ELF-1 (cell line): ENCODE measurements around the gene KBTBD13.
"Not testable (repeated sequence)": the region's sequence is repeated elsewhere in the genome, so short reads cannot be mapped to it uniquely, and the experiment has no call there.

Experiments
- DNase-seq: peaks from one replicate; pipeline ENCODE4 v3.0.0-alpha.2; 2016; ENCODE audit warnings: low read depth, low spot score

KBTBD13 gene

DNA sequence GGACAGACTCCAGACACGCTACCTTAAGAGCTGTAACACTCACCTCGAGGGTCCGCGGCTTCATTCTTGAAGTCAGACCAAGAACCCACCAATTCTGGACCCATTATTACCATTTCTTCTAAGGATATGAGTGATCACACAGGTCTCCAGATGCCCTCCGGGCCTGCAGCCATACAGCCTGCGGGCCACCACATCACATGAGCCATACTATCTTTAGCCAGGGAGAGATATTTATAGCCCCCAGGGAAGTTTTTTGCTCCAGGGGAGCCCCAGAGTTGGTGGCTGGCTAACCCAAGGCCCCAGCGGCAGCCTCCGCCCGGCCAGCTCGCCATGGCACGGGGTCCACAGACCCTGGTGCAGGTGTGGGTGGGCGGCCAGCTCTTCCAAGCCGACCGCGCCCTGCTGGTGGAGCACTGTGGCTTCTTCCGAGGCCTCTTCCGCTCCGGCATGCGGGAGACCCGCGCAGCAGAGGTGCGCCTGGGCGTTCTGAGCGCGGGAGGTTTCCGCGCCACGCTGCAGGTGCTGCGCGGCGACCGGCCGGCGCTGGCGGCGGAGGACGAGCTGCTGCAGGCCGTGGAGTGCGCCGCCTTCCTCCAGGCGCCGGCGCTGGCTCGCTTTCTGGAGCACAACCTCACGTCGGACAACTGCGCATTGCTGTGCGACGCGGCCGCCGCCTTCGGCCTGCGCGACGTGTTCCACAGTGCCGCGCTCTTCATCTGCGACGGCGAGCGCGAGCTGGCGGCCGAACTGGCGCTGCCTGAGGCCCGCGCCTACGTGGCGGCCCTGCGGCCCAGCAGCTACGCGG, at the start of gene KBTBD13:
TSS of gene KBTBD13 (plus strand) at position 261 of the 805 bp plus-strand sequence. CDS start at position 331, 70 bp downstream.
- DNase-seq = no peak

DNA sequence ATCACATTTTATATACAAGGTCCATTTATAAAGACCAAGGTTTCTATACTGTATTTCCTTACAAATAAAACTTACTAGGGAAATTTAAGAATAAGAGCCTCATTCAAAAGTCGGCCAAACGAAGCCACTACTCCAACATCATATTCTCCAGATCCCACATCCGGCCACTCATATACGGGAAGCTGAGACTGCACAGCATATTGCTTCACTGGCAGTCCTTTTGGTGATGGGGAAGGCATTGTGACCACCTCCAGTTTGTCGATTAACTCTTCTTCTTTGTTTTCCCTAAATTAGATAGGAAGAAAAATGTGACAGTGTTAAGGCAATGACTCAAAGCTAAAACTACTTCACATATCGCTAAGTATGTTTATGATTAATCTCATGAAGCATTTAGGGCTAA, 49.8 kb upstream of the KBTBD13 start:
- no peak for DNase-seq

GRCh38 chr15:65027593-65027992, 49.0 kb upstream of the KBTBD13 start:
- DNase-seq = no peak

GRCh38 chr15:65028338-65028737, 48.2 kb upstream of the KBTBD13 start:
- DNase-seq = no peak

DNA sequence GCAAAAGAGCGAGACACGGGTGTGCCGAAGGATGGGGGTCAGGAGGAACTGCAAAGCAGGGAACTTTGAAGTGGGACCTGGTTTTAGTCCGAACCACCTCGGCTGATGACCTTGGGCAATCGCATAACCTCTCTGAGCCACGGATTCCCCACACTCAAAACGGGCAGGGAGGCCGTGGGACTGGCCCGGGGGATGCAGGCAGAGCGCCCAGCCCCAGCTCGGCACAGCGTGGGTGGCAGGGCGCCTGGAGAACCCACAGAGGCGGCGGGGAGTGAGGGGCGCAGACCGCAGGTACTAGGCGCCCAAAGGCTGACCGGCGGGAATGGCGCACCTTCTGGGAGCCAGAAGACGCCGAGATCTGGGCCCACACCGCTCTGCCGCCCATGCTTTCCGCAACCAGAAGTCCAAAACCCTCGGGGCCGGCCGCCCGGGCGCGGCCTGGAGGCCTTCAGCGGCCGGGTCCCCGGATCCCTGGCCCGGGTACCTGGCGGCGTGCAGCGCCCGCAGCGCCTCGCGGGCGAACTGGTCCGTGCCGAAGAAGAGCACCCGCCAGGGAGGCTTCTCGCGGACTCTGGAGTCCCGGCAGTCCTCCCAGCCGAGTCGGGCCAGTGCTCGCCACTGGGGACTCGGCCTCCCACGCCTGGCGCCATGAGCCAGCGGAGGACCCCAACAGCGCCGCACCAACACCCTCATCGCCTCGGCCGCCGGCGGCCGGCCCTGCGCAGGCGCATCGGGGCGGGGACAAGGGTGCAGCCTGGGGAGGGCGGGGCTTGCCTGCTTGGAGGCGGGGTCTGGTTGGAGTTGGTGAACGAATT, 47.4 kb upstream of the KBTBD13 start, which contains the start of gene MTFMT:
TSS of gene MTFMT (minus strand) at position 719 of the 815 bp plus-strand sequence. CDS start at position 693, 26 bp downstream.
- peak; percentile 80 for DNase-seq

DNA sequence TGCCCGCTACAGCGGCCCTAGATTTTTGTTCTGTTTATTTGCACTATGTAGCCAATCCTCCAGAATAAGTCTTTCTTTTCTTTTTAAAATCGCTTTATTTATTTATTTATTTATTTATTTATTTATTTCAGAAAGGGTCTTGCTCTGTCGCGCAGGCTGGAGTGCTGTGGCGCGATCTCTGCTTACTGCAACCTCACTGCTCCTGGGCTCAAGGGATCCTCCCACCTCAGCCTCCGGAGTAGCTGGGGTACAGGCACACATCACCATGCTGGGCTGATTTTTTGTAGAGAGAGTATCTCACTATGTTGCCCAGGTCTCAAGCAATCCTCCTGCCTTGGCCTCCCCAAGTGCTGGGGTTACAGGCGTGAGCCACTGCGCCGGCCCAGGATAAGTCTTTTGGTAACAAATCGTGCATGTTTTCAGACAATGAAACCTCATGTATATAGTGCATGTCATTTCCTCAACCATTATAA, 46.8 kb upstream of the KBTBD13 start:
- DNase-seq = no peak

- peak; percentile 92 for DNase-seq
These were observed 43.6 kb upstream of the KBTBD13 start for GRCh38 chr15:65032801-65033537.

- no peak for DNase-seq
These were observed 42.8 kb upstream of the KBTBD13 start for GRCh38 chr15:65033659-65034269.

DNA sequence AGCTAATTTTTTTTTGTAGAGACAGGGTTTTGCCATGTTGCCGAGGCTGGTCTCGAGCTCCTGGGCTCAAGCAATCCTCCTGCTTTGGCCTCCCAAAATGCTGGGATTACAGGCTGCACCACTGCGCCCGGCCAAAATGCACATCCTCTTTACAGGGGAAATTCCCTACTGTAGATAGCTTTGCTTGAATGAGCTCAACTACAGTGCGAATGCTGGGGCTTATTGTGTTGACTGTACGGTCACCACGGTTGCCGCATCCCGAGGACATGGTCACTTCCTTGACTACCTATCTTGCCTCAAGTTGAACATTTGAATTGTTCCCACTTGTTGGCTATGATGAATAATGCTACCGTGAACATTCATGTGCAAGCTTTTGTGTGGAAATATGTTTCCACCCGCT, 41.8 kb upstream of the KBTBD13 start:
- no peak for DNase-seq

GRCh38 chr15:65037309-65037708, 39.2 kb upstream of the KBTBD13 start:
- DNase-seq = no peak

DNA sequence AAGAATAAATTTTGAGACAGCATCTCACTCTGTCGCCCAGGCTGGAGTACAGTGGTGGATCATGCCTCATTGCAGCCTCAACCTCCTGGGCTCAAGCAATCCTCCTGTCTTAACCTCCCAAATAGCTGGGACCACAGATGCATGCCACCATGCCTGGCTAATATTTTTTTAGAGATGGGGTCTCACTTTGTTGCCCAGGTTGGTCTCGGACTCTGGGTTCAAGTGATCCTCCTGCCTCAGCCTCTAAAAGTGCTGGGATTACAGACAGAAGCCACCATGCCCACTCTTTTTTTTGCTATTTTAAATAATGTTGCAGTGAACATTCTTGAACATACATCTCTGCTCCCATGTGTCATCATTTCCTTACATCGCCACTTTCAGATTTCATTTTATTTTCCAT, 38.1 kb upstream of the KBTBD13 start:
- no peak for DNase-seq

DNA sequence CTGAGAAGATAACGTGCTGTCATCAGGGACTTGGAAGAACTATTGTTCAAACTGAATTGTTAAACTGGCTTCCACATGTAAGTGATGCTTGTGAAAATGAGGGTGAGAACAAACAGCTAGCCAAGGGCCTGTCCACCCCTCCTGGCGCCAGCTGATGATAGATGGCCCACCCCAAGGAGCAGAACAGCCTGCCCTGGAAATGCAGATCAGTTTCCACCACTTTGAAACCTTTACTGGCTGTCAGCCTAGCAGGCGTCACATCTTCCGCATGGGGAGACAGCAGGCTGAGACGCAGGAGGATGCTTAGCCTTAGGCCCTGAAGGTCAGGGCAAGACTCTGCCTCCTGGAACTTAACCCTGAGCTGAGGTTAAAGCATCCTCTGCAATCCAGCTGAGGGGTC, 37.7 kb upstream of the KBTBD13 start:
- no peak for DNase-seq

- no peak for DNase-seq
These were observed 36.1 kb upstream of the KBTBD13 start for GRCh38 chr15:65040461-65040860.

- no peak for DNase-seq
These were observed 34.8 kb upstream of the KBTBD13 start for GRCh38 chr15:65041787-65042186.

GRCh38 chr15:65042776-65043327, 33.7 kb upstream of the KBTBD13 start:
- no peak for DNase-seq

- not testable (repeated sequence) for DNase-seq
These were observed 32.3 kb upstream of the KBTBD13 start for GRCh38 chr15:65044218-65044617.

DNA sequence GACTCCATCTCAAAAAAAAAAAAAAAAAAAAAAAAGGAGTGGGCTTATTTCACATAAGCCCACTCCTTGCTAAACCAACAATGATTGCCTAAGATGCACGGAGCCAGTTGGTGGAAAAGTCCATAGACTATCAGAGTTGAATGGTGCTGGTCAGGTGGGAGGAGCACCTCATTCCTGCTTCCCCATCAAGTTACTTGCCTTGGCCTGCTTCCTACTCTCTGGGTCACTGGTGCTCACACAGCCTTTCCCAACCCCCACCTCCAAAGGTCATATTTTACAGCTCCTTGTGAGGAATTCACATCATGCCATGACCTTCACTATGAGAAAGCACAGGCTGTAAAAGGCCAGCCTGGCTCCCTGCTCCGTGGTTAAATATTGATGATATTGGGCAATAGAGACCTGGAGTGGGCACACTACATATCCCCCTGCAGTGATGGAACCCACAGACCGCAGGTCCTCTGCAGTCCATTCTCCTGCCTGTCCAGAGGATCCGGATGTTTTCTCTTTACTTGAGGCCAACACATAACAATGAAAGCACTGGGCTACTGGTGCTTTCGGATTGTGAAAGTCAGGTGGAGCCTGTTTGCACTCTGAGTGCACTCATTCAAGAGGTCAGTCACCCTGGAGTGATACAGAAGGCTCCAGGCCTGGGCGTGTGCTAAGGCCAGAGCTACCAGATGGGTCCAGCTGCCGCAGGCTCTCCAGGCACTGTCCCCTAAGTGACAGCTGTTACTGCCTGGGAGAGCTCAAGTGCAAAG, 31.6 kb upstream of the KBTBD13 start, which contains the start of gene SLC51B:
TSS of gene SLC51B (plus strand) at position 664 of the 758 bp plus-strand sequence. CDS start 4,618 bp downstream, outside the sequence.
- no peak for DNase-seq

GRCh38 chr15:65048241-65048640, 28.3 kb upstream of the KBTBD13 start:
- no peak for DNase-seq

DNA sequence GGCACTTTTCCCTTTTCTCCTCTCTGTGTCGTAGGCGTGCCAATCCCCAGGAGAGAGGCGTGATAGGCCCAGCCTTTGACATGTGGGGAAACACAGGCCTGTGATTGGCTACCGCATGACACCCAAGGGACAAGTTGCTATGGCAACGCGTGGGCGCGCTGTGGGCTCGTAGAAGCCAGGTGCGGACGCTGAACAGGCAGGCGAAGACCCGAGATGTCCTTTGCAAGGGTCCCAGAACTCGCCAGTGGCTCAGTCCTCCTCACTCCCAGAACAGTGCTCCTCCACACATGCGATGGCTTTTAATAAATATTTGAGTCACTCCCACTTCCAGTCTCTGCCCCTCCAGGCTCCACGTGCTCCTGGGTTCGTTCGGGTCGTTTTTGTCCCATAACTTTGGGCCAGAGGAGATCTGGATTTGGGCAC, 27.1 kb upstream of the KBTBD13 start:
- peak; percentile 95 for DNase-seq

GRCh38 chr15:65050270-65050669, 26.3 kb upstream of the KBTBD13 start:
- DNase-seq = no peak
